ENCODE data around the gene PRRG2. TPM values are rescaled to one million over a fixed set of nuclear protein-coding genes. Genes with fewer than 3 reads are reported as not detected.
A peak's percentile ranks its signal among the peaks of the same experiment; 100 is the strongest.

The PRRG2 gene
- total RNA-seq, 1 experiment from 2014 or later: 0.64 TPM

- peak overlapping the region; percentile 34; the same call in 1 of the 2 replicates for H3K27ac ChIP-seq (ENCODE audit: low read length)
- TF ChIP-seq POLR2AphosphoS5 (IDR thresholded peaks at IDR 0.05; ENCODE audit: low read depth, low read length): no peak
- no peak for TF ChIP-seq CTCF (IDR thresholded peaks at IDR 0.05)
- no peak for TF ChIP-seq TCF7L2 (IDR thresholded peaks at IDR 0.05; ENCODE audit: low read depth, low read length)
- no peak for TF ChIP-seq SIN3A (IDR thresholded peaks at IDR 0.05; ENCODE audit: borderline replicate concordance, insufficient read depth, low read depth, low read length)
- TF ChIP-seq REST (IDR thresholded peaks at IDR 0.05; ENCODE audit: insufficient read depth in 1 of 2, low read depth in 2 of 2, low read length in 1 of 2): no peak
- no peaks in the 10 kb centered on the region for H3K9me3 ChIP-seq (ENCODE audit: control insufficient read depth, insufficient read depth, low read depth, low read length)
- CTCF ChIA-PET: no interaction called here
- in situ Hi-C loops (cut with HindIII; ENCODE audit: low pct_unique_long_range_greater_than_20kb, low sequenced_read_pairs) (no loop called here), intact Hi-C loops (cut with micrococcal nuclease; ENCODE audit: unreplicated experiment) (no loop called here)
- H3K4me3 ChIP-seq (ENCODE audit: low read depth in 2 of 2, low read length in 2 of 2): no peak overlapping the region
- BruUV-seq (replicated peaks): TSS peak; percentile 55
- ATAC-seq: peak; percentile 82
- DNase-seq (ENCODE audit: low read depth, low spot score): peak; percentile 52
- H3K27me3 ChIP-seq (ENCODE audit: control insufficient read depth, insufficient read depth, low read length): no peaks in the 10 kb centered on the region
- H3K36me3 ChIP-seq (ENCODE audit: control insufficient read depth, insufficient read depth, low read length): no peaks in the 10 kb centered on the region
- peaks cover 7% of the 10 kb centered on the region for H3K4me1 ChIP-seq (ENCODE audit: control insufficient read depth, insufficient read depth, low read length)
- POLR2A ChIA-PET: interaction anchor here (0.5 kb wide), 1 partner anchor 20 kb away, joined by 5 read pairs; no protein-coding TSS in a partner anchor
Measured at GRCh38 chr19:49614096-49614833, 33.1 kb downstream of the PRRG2 start.

- no peak overlapping the region for H3K27ac ChIP-seq (ENCODE audit: low read length)
- H3K4me3 ChIP-seq (ENCODE audit: low read depth in 2 of 2, low read length in 2 of 2): no peak overlapping the region
- TF ChIP-seq CTCF (IDR thresholded peaks at IDR 0.05) (no peak), SIN3A (IDR thresholded peaks at IDR 0.05; ENCODE audit: borderline replicate concordance, insufficient read depth, low read depth, low read length) (no peak), POLR2AphosphoS5 (IDR thresholded peaks at IDR 0.05; ENCODE audit: low read depth, low read length) (no peak), REST (IDR thresholded peaks at IDR 0.05; ENCODE audit: insufficient read depth in 1 of 2, low read depth in 2 of 2, low read length in 1 of 2) (no peak), TCF7L2 (IDR thresholded peaks at IDR 0.05; ENCODE audit: low read depth, low read length) (no peak)
- in situ Hi-C loops (cut with HindIII; ENCODE audit: low pct_unique_long_range_greater_than_20kb, low sequenced_read_pairs): no loop called here
- ATAC-seq: no peak
- peaks cover 7% of the 10 kb centered on the region for H3K4me1 ChIP-seq (ENCODE audit: control insufficient read depth, insufficient read depth, low read length)
- CTCF ChIA-PET: no interaction called here
- H3K36me3 ChIP-seq (ENCODE audit: control insufficient read depth, insufficient read depth, low read length): no peaks in the 10 kb centered on the region
- POLR2A ChIA-PET: no interaction called here
- no peaks in the 10 kb centered on the region for H3K27me3 ChIP-seq (ENCODE audit: control insufficient read depth, insufficient read depth, low read length)
- DNase-seq (ENCODE audit: low read depth, low spot score): no peak
- intact Hi-C loops (cut with micrococcal nuclease; ENCODE audit: unreplicated experiment): no loop called here
- H3K9me3 ChIP-seq (ENCODE audit: control insufficient read depth, insufficient read depth, low read depth, low read length): no peaks in the 10 kb centered on the region
- BruUV-seq (replicated peaks): no TSS peak
Measured at GRCh38 chr19:49615861-49616260, 34.7 kb downstream of the PRRG2 start.
